ENCODE measurements around the gene STARD8.

Gene STARD8

GRCh38 chrX:68758671-68759070 is 111.2 kb downstream of the STARD8 start:
- Histone ChIP-seq H3K4me3 (ENCODE audit: low read depth, low read length) (no peak overlapping the region), H3K36me3 (no peaks in the 10 kb centered on the region), H3K27me3 (no peaks in the 10 kb centered on the region), H3K9me3 (no peaks in the 10 kb centered on the region), H3K4me1 (no peaks in the 10 kb centered on the region)
- TF ChIP-seq CTCF (IDR thresholded peaks at IDR 0.05; ENCODE audit: low read depth, low read length) = no peak
- DNase-seq = no peak

DNA sequence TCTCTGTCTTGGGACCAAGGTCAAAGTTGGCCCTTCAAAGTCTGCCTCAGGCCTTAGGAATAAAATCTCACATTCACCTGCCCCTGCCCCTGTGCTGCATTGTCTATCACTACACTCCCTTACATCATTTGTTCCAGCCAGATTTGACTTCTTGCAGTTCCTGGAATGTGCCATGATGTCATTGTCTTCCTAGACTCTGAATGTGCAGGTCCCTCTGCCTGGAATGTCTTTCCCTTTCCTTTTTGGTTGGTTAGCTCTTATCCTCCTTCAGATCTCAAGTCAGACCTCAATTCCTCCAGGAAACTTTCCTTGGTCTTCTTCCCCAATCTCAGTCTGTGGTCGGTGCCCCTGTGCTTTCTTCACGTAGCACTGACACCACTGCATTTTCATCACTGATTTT is 113.6 kb downstream of the STARD8 start:
- H3K27me3 ChIP-seq = no peaks in the 10 kb centered on the region

DNA sequence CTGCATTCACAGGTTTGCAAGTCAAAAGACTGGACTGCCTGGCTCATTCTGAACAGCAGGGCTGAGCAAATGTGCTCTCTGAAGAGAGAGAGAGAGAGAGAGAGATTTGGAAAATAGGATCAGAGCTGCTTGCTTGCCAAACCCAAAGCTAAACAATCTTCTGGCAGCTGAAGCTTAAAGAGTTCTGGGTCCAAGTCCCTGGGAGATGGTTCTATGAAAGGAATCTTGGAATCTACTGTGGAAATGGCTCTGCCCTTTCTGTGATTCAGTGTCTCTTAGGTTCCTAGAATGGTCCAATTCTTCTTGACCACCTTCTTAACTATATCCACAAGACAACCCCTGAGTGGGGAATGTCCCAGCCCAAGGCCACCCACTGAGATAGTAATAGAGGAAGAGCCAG is 115.3 kb downstream of the STARD8 start:
- H3K9me3 ChIP-seq = no peaks in the 10 kb centered on the region
- H3K4me1 ChIP-seq = no peaks in the 10 kb centered on the region
- TF ChIP-seq CTCF (IDR thresholded peaks at IDR 0.05; ENCODE audit: low read depth, low read length) = no peak
- no peak for DNase-seq
- H3K4me3 ChIP-seq (ENCODE audit: low read depth, low read length) = no peak overlapping the region
- H3K27me3 ChIP-seq = no peaks in the 10 kb centered on the region
- no peaks in the 10 kb centered on the region for H3K36me3 ChIP-seq

More for the DNA sequence above, 113.6 kb downstream of the STARD8 start:
- H3K4me1 ChIP-seq = no peaks in the 10 kb centered on the region
- no peak for DNase-seq
- no peak for TF ChIP-seq CTCF (IDR thresholded peaks at IDR 0.05; ENCODE audit: low read depth, low read length)
- H3K36me3 ChIP-seq = no peaks in the 10 kb centered on the region
- no peak overlapping the region for H3K4me3 ChIP-seq (ENCODE audit: low read depth, low read length)
- no peaks in the 10 kb centered on the region for H3K9me3 ChIP-seq

- Histone ChIP-seq H3K4me1 (no peaks in the 10 kb centered on the region), H3K27me3 (no peaks in the 10 kb centered on the region), H3K4me3 (ENCODE audit: low read depth, low read length) (no peak overlapping the region), H3K36me3 (no peaks in the 10 kb centered on the region), H3K9me3 (no peaks in the 10 kb centered on the region)
- DNase-seq = no peak
- TF ChIP-seq CTCF (IDR thresholded peaks at IDR 0.05; ENCODE audit: low read depth, low read length) = no peak
Observed at GRCh38 chrX:68763481-68763880, 116.0 kb downstream of the STARD8 start.
